GM18511 (cell line): ENCODE data around the gene GOLGA8K.
"Not testable (repeated sequence)": the region's sequence is repeated elsewhere in the genome, so short reads cannot be mapped to it uniquely, and the experiment has no call there.

Experiments
- ATAC-seq: cut with Tn5 transposase; IDR thresholded peaks from one replicate; pipeline ENCODE4 v1.9.1; 2021; ENCODE audit warnings: mild to moderate bottlenecking, moderate library complexity; ENCODE audit not compliant: unreplicated experiment

The GOLGA8K gene, protein sequence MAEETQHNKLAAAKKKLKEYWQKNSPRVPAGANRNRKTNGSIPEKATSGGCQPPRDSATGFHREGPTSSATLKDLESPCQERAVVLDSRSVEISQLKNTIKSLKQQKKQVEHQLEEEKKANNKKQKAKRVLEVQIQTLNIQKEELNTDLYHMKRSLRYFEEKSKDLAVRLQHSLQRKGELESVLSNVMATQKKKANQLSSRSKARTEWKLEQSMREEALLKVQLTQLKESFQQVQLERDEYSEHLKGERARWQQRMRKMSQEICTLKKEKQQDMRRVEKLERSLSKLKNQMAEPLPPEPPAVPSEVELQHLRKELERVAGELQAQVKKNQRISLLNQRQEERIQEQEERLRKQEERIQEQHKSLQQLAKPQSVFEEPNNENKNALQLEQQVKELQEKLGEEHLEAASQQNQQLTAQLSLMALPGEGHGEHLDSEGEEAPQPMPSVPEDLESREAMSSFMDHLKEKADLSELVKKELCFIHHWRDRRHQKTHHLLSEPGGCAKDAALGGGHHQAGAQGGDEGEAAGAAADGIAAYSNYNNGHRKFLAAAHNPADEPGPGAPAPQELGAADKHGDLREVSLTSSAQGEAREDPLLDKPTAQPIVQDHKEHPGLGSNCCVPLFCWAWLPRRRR

DNA sequence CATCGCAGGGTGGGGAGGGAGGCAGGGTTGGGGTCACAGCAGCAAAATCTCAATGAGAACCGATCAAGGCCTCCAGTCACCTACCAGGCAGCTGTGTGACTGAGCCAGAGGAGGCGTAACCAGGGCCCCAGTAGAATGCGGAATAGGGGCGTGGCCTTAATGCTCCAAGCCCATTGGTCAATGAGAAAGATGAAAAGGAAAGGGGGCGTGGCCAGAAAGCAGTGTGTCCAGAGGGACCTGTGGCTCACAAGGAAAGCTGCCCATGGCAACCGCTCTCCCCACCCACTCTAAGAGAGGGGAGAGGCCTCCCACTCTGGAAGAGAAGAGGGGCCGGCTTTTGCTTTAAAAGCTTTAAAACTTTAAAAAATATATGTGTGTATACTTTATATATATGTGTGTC, at the start of gene GOLGA8K:
GOLGA8K (minus strand) TSS at position 101 of the 400 bp plus-strand sequence; CDS start at position 3, 98 bp downstream.
- ATAC-seq = not testable (repeated sequence)

DNA sequence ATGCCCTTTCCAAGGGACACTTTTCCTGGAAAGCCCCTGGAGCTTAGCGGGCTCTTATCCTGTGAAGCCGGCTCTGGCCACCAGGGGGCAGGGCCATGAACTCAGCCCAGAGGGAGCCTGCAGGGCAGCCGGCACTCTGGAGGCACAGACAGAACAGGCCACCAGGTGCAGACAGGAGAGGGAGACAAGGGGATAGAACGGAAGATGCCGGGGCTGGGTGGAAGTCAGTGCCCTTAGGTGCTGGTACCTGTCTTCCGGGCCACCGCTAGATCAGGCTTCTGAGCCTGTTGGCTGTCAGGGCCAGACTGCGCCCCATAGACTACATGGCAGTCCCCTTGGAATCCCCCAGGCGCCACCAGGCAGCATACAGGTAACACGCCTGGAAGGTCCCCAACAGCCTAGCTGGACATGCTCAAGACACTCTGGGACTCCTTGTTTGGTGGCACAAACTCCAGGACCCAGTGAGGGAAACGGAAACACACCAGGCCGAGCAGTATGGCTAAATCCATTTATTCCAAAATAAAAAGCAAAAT, 37.4 kb upstream of the GOLGA8K start:
- not testable (repeated sequence) for ATAC-seq

DNA sequence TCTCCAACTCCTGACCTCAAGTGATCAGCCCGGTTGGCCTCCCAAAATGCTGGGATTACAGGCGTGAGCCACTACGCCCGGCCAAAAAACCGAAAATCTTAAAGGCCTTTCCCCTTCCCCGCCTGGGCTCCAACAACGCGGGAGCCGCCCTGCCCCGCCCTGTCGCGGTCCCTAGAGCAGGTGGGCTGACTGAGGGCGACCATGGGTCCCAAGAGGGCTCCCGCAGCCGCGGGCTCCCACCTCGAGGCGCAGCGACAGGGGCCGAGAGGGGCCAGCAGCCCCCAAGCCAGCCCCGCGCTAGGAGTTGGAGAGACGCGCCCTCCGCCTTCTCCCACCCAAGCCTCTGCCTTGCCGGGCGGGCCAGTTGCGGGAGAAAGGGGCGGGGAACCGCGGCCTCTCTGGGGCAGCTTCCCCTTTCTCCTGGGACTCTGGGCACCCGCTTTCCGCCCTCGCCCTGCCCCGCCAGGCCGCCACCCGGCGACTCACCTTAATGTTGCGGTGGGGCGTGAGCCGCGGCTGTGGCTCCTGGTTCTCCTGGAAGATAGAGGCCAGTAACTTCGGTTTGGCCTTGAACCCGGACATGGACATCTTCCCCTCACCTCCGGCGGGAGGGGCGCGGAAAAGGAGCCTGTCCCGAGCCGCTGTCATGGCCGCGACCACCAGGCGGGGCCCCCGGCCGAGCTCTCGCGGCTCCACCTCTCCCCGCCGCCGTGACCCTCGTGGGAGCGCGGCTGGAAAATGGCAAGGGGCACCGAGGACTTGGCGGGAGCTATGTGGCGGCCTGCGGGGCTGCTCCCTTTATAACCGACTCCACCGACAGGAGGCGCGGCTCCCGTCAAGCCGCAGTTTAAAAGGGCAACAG, 31.2 kb upstream of the GOLGA8K start:
- peak; percentile 48 for ATAC-seq

DNA sequence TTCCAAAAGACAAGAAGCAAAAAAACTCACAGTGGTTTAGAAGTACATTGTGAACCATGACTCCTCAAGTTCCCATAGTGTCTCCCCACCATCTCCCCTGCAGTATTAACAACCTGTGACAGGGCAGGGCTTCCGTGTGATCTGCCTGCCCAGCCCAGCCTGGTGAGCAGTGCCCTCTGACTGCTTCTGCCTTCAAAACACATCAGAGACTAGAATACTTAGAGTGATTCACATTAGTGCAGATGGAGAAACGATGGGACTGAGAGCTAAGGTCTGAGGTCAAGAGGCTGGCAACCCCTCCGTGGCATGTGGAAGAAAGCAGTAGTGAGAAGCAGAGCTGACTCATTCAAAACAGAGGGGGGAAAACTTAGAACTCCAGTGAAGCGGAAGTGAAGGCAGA, 24.5 kb upstream of the GOLGA8K start:
- ATAC-seq = not testable (repeated sequence)

DNA sequence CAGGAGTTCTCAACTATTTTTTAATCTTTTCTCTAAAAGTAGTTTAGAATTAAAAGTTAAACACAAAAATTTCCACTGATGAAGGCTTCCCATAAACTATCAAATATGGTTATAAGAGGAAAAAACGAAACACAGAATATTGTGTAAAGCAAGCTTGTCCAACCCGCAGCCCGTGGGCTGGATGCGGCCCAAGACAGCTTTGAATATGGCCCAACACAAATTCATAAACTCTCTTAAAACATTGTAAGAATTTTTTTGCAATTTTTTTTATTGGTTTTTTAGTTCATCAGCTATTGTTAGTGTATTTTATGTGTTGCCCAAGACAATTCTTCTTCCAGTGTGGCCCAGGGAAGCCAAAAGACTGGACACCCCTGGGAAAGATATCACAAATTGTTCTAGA, 23.4 kb upstream of the GOLGA8K start:
- ATAC-seq = not testable (repeated sequence)

DNA sequence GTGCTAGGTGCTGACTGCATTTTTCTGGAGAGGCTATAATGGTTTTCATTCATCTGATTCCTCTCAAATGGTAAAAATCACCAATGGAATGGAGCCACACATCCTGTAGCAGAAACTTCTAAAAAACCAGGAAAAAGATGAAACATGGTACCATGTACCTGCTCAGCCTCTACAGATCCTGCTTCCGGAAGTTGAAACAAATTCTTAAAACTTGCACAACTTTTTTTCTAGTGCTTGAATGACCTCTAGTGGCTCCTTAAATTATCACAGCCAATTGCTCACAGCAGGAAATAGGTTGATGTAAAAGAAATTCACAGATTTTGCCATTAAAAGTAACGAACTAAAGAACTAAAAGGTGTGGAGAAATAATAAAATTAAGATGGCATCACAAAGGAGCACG, 4.8 kb upstream of the GOLGA8K start:
- ATAC-seq = not testable (repeated sequence)

DNA sequence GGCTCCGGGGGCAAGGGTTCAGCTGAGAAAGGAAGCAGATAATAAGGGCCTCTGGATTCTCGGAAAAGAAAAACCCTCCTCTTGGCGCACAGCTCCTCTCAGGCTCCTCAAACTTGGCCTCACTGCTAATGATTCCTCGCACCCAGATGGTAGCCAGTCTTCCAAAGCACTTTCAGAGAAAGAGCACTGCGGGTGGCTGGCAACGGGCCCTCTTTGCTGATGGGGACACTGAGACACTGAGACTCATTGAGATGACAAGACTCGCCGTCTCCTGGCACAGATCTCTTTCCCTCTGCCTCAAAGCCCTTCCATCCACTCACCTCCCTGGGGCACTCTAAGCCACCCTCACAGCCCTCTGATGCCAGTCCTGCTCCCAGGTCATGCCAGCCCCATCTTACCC, 6.6 kb downstream of the GOLGA8K start:
- not testable (repeated sequence) for ATAC-seq

DNA sequence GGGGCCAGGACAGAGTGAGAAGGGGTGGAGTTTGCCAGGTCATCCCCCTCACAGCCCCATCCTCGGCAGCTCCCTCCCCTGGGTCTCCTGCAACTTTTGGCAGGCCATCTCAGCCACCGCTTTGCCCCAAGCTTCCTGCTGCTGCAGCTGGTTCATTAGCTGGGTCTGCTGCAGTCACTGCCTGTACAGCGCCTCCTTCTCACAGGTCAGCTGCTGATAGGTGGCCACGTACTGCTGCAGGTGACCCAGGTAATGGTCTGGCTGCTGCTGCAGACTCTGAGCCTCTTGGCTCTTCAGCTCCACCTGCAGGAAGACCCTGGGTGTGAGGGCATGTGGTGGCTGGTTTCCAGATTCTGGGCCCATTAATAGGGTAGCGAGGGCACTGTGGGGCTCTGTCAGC, 8.3 kb downstream of the GOLGA8K start:
- ATAC-seq = not testable (repeated sequence)

DNA sequence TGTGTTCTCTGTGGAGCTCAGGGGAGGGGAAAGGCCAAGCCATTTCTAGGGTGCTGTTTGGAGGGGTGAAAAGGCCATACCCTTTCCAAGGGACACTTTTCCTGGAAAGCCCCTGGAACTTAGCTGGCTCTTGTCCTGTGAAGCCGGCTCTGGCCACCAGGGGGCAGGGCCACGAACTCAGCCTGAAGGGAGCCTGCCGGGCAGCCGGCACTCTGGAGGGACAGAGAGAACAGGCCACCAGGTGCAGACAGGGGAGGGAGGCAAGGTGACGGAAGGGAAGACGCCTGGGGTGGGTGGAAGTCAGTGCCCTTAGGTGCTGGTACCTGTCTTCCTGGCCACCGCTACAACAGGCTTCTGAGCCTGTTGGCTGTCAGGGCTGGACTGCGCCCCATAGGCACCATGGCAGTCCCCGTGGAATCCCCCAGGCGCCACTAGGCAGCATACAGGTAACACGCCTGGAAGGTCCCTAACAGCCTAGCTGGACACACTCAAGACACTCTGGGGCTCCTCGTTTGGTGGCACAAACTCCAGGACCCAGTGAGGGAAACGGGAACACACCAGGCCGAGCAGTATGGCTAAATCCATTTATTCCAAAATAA, 14.9 kb downstream of the GOLGA8K start:
- not testable (repeated sequence) for ATAC-seq

DNA sequence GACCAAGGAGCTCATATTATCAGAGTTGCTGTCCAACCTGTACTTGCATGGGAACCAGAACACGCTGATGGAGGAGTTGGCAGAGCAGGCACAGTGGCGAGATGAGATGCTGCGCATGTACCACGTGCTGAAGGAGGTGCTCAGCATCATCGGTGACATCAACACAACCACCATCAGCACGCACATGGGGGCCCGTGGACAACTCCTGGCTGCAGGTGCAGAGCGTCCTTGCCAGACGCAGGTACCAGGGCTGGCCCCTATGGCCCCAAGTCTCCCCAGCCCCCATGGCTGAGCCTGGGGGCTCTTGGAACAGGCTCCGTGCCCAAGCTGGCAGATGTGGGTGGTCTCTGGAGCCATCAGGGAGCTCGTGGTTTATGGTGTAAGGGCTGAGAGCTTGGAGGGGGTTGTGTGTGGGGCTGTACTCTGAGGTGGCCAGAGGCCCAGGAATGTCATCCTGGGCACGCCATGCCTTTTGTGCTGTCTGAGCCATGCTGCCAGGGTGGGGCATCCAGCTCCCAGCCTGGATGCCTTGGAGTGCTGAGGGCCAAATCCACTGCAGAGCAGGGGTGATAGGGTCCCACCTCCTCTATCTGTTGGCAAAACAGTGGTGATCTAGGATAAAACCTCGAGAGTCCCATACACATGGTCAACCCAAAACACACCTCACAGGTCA, 17.1 kb downstream of the GOLGA8K start:
- not testable (repeated sequence) for ATAC-seq

DNA sequence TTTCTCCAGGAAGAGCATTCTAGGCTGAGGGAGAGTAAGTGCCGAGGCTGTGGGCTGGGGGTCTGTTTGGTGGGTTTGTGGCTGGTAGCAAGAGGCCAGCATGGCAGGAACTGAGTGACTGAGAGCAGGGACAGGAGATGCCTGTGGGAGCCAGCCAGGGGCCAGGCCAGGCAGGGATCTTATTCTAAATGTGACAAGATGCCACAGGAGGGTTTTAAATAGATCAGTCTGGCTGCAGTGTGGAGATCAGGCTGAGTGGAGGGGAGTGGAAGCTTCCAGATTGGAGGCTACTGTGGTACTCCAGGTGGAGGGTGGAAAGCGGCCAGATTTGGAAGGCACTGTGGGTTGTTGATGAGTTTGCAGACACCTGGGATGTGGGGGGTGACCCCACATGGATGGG, 28.9 kb downstream of the GOLGA8K start:
- not testable (repeated sequence) for ATAC-seq

DNA sequence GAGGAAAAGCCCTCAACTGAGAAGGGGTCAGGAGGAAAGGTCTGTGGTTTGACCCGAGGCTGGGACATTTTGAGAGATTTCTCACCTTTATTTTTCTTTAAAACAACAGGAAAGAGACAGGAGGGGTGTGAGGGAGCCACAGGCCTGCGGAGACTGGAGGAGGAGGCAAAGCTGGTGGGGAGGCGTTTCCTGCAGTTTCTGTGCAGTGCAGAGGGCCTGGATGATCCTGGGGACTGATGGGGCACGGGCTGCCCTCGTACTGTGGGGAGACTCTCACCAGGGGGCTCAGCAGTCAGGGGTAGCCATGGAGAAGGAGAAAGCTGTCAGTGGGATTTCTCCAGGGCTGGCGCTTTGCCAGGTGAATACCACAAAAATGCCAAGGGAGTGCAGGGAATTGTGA, 29.4 kb downstream of the GOLGA8K start:
- ATAC-seq = not testable (repeated sequence)

DNA sequence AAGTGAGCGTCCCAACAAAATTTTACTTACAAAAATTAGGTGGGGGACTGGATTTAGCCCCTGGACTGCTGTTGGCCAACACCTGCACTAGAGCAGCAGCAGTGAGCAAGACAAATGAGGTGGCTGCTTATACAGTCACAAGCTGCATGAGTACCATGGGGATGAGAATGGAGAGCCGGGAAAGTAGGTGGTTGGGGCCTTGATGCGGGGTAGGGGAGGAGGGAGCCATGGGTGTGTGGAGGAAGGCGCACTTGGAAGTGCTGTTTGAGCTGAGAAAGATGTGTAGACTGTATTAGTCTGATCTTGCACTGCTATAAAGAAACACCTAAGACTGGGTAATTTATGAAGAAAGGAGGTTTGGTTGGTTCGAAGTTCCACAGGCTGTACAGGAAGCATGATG, 31.0 kb downstream of the GOLGA8K start:
- not testable (repeated sequence) for ATAC-seq

DNA sequence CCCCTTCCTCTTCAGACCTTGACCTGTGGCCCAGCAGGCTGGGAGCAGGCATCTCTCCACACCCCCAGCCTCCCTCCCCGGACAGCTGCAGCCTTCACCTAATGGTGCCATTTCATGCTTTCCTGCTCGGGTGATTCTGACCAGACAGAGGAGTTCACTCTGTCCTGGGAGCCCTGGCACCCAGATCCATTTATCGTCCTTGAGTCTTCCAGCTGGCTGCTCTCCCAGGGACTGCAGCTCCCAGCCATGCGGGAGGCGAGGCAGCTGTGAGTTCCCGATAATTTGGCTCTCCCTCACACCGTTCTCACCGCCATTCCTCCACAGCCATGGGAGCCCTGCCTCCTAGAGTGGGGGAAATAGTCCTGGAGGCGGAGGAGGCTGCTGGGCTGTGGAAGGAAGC, 32.6 kb downstream of the GOLGA8K start:
- not testable (repeated sequence) for ATAC-seq

DNA sequence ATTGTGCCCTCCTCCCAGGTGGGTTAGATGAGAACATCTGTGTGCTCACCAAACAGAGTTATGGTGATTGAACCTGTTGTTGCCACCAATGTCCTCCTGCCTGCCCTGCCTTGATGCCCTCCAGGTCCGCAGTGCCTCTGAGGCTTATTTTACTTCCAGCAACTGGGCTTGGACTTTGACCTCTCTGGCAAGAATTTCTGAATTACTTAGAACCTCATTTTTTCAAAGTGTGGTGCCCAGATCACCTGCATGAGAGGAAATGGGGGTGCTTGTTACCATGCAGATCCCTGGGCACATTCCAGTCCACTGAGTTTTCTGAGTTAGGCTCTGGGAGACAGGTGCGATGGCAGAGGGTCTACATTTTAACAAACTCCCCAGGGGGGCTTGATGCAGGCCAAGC, 33.0 kb downstream of the GOLGA8K start:
- not testable (repeated sequence) for ATAC-seq

DNA sequence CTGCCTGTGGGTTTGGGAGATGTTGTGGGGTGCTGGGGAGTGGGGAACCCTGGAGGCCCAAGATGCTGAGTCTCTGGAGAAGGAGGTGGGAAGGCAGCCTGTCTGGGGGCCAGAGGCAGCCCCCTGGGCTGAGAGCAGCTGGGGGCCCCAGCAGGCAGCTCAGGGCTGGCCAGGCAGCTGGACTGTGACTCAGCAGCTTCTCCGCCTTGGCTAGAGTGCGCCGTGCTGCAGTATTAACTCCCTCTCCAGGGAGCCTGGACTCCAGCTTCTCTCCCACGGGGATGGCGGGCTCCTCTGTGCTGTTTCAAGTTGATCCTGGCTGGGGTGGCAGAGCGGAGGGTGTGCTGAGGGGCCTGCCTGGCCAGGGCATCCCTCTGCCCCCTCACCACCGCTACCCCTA, 36.6 kb downstream of the GOLGA8K start:
- ATAC-seq = not testable (repeated sequence)

DNA sequence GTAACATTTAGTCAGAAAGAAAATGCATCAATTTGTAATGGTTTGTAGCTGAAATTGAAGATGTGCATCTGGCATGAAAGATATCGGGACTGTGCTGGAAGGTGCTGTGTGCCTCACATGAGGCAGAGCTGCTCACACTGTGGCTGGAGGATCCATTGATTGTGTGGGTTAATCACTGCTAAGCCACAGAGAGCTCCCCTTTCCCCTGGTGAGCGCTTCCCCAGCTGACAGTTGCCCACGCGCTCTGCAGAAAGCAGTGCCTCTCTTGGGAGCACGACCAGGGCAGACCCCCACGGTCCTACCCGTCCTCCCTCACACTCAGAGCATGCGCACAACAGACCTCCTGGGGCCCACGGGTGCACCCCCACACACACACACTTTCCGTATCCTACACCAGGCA, 37.1 kb downstream of the GOLGA8K start:
- ATAC-seq = not testable (repeated sequence)

DNA sequence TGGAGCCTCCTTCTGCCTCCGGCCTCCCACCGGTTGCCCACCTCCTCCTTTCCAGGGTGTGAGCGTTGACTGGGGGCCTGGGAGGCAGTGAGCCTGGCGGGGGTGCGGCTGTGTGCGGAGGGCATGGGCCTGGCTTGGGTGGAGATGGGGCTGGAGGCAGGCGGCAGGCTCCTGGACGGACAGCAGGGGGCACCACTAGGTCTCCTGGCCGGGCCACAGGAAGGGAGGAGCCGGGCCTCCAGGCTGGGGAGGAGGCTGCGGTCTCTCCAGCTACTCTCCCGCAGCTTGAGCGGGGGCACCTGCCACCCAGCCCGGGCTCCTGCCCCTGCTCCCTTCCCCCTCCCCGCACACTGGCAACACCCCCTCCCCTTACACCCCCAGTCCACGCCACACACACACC, 38.1 kb downstream of the GOLGA8K start:
- ATAC-seq = not testable (repeated sequence)

DNA sequence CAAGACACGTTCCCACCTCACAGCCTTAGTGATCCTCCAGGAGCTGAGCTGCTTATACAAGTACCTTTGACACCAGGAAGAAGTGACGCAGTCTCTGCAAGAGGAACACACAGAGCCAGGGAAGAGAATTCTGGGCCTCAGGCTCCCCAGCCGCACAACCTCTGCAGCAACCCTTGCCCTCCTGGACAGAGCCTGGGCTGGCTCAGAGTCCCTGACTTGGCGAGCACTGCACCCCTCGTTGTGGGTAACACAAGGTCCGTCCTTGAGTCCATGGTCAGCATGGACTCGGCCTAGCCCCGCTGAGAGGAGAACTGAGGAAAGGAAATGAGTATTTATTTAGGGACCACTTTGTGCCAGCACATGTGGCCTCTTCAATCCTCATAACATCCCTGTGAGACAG, 39.6 kb downstream of the GOLGA8K start:
- ATAC-seq = not testable (repeated sequence)

DNA sequence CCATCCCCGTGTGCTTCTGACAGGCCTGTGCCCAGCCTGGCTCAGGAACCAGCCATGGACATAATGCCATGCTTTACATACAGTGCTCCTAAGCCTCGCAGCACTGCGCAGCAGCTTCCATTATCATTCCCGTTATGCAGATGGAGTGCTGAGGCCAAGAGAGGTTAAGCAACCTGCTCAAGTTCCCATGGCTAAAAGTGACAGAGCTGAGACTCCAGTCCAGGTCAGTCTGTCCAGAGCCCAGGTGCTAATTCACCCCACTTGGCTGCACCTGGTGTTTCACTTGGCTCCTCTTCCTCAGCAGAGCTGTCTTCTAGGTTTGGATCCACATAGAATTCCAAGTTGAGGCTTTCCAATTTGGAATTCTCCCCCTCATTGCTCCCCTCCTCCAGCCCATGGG, 41.4 kb downstream of the GOLGA8K start:
- not testable (repeated sequence) for ATAC-seq
